ENCODE data around the gene MED8. TPM values are rescaled to one million over a fixed set of nuclear protein-coding genes. Genes with fewer than 3 reads are reported as not detected.

MED8 gene
- total and polyA plus RNA-seq, 2 of the 13 experiments (the other 11 are each of a cell fraction or from before 2014, with no cell fraction given): 16.9 to 77.4 TPM

- TF ChIP-seq DPF2 (CRISPR knock-in tag; IDR thresholded peaks at IDR 0.05; ENCODE audit: borderline replicate concordance, low read depth) (no peak), ARNTL (CRISPR knock-in tag; IDR thresholded peaks at IDR 0.05) (no peak), ATF2 (CRISPR knock-in tag; IDR thresholded peaks at IDR 0.05) (peak; percentile 63; the same call in 1 of the 2 replicates), TFE3 (CRISPR knock-in tag; IDR thresholded peaks at IDR 0.05) (no peak), MED8 (CRISPR knock-in tag; IDR thresholded peaks at IDR 0.05; ENCODE audit: insufficient replicate concordance) (peak; percentile 72), ATAD3A (CRISPR knock-in tag; IDR thresholded peaks at IDR 0.05) (no peak), ZBTB1 (CRISPR knock-in tag; IDR thresholded peaks at IDR 0.05; ENCODE audit: borderline replicate concordance) (no peak), DDIT3 (CRISPR knock-in tag; IDR thresholded peaks at IDR 0.05) (no peak), ZNF484 (CRISPR knock-in tag; IDR thresholded peaks at IDR 0.05; ENCODE audit: borderline replicate concordance, low read depth) (no peak), ZNF362 (CRISPR knock-in tag; IDR thresholded peaks at IDR 0.05; ENCODE audit: borderline replicate concordance) (no peak), PBX3 (CRISPR knock-in tag; IDR thresholded peaks at IDR 0.05; ENCODE audit: borderline replicate concordance) (no peak), HNF4G (IDR thresholded peaks at IDR 0.05; ENCODE audit: borderline replicate concordance, low read depth, low read length) (no peak), HNF4G (CRISPR knock-in tag; IDR thresholded peaks at IDR 0.05; ENCODE audit: borderline replicate concordance, low read depth) (no peak), ESRRA (CRISPR knock-in tag; IDR thresholded peaks at IDR 0.05; ENCODE audit: low read depth) (peak; percentile 57), MLXIP (CRISPR knock-in tag; IDR thresholded peaks at IDR 0.05; ENCODE audit: borderline replicate concordance) (no peak), ZNF430 (CRISPR knock-in tag; IDR thresholded peaks at IDR 0.05) (0 out of 2 replicates have a peak, but pooled peaks have one; percentile 60)
Measured at GRCh38 chr1:43389326-43390313, at the start of gene MED8, which contains the start of gene SZT2 (continued).

All from HepG2 (cell line).